ENCODE data around the gene LEMD2. TPM values are rescaled to one million over a fixed set of nuclear protein-coding genes. Genes with fewer than 3 reads are reported as not detected.

The LEMD2 gene
- total and polyA plus RNA-seq, 12 donors: 32.4 to 121 (median 60.0) TPM

DNA sequence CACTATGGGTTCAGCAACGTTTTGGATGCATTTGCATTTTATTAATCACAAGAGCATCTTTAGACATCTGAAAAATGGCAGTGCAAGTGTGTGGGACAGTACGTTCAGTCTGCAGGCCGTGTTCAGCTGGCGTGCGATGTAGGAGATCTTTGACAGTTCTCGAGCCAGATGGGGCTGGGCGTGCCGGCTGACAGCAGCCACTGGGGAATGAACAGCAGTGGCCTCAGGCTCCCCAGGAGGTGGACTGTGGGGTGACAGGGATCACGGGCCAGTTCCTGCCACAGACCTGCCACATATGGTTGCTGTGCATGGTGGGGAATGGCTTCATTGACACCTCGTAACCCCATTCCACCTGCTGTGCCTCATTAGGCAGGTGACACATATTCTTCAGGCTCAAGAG is 31.3 kb upstream of the LEMD2 start:
- DNase-seq: peak in 1 of 7 donors; percentile 71
- intact Hi-C loops (cut with DNase I): no loop called here
- Histone ChIP-seq H3K9me3 (replicated peaks in 1 of 3) (no peaks in the 10 kb centered on the region), H3K27me3 (peaks cover 3% of the 10 kb centered on the region), H3K4me1 (replicated peaks in 1 of 2) (no peaks in the 10 kb centered on the region), H3K4me3 (no peak overlapping the region), H3K27ac (no peak overlapping the region), H3K36me3 (replicated peaks in 1 of 2) (no peaks in the 10 kb centered on the region)
- no peak for TF ChIP-seq POLR2A (IDR thresholded peaks at IDR 0.05)
- TF ChIP-seq, protein P1, sequence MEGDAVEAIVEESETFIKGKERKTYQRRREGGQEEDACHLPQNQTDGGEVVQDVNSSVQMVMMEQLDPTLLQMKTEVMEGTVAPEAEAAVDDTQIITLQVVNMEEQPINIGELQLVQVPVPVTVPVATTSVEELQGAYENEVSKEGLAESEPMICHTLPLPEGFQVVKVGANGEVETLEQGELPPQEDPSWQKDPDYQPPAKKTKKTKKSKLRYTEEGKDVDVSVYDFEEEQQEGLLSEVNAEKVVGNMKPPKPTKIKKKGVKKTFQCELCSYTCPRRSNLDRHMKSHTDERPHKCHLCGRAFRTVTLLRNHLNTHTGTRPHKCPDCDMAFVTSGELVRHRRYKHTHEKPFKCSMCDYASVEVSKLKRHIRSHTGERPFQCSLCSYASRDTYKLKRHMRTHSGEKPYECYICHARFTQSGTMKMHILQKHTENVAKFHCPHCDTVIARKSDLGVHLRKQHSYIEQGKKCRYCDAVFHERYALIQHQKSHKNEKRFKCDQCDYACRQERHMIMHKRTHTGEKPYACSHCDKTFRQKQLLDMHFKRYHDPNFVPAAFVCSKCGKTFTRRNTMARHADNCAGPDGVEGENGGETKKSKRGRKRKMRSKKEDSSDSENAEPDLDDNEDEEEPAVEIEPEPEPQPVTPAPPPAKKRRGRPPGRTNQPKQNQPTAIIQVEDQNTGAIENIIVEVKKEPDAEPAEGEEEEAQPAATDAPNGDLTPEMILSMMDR (IDR thresholded peaks at IDR 0.05): no peak
- 68 to 73% (median 72%) methylated on average over 10 of the region's 10 CpGs for WGBS, 4 donors

DNA sequence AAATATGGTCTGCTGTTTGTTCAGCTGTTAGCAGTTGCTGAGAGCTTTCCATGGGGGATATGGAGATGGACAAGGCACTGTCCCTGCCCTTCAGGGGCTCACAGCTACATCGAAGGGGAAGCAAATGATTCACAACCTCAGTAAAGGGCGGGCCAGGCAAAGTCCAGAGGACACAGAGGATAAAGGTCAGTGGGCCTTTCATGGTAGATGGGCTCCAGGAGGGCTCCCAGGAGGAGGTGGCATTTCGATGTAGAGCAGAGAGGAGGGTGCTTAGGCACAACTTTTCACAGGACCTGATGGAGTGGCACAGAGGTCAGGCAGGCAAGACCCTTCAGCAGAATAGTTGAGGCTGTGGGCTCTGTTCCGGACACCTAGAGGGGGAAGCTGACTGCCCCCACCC is 30.1 kb upstream of the LEMD2 start:
- no peaks in the 10 kb centered on the region for H3K4me1 ChIP-seq (replicated peaks in 1 of 2)
- no peak overlapping the region for H3K27ac ChIP-seq
- H3K27me3 ChIP-seq: peaks cover 10% of the 10 kb centered on the region
- no peak for TF ChIP-seq POLR2A (IDR thresholded peaks at IDR 0.05)
- TF ChIP-seq, protein P1 (IDR thresholded peaks at IDR 0.05): no peak
- no peak for DNase-seq
- H3K9me3 ChIP-seq (replicated peaks in 1 of 3): no peaks in the 10 kb centered on the region
- 60 to 79% (median 72%) methylated on average over 3 to 4 of the region's 4 CpGs for WGBS, 4 donors
- intact Hi-C loops (cut with DNase I): no loop called here
- H3K4me3 ChIP-seq: no peak overlapping the region
- no peaks in the 10 kb centered on the region for H3K36me3 ChIP-seq (replicated peaks in 1 of 2)

DNA sequence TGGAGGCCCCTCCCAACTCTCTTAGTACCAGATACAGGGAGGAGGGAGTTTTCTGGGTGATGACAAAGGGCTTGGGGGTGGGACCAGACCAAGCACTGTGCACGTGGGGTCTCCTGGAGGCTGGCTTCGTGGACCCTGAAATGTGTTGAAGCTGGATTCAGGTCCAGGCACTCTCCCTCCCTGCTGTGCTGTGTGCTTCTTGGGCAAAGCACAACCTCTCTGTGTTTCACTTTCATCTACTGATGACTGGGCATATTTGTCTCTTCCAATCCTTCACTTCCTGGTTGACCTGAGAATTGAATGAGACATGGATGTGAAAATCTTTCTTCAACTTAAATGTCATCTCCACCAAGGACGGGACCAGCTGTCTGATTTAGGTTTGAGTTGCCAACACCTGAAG is 29.4 kb upstream of the LEMD2 start:
- H3K4me3 ChIP-seq: no peak overlapping the region
- no peak for TF ChIP-seq POLR2A (IDR thresholded peaks at IDR 0.05)
- TF ChIP-seq, protein P1 (IDR thresholded peaks at IDR 0.05): no peak
- no peak for DNase-seq
- H3K27me3 ChIP-seq: peaks cover 10% of the 10 kb centered on the region
- H3K9me3 ChIP-seq (replicated peaks in 1 of 3): no peaks in the 10 kb centered on the region
- no peaks in the 10 kb centered on the region for H3K4me1 ChIP-seq (replicated peaks in 1 of 2)
- H3K27ac ChIP-seq: no peak overlapping the region
- WGBS, 4 donors: 62 to 70% (median 64%) methylated on average over 3 of the region's 3 CpGs
- intact Hi-C loops (cut with DNase I): no loop called here
- H3K36me3 ChIP-seq (replicated peaks in 1 of 2): no peaks in the 10 kb centered on the region

DNA sequence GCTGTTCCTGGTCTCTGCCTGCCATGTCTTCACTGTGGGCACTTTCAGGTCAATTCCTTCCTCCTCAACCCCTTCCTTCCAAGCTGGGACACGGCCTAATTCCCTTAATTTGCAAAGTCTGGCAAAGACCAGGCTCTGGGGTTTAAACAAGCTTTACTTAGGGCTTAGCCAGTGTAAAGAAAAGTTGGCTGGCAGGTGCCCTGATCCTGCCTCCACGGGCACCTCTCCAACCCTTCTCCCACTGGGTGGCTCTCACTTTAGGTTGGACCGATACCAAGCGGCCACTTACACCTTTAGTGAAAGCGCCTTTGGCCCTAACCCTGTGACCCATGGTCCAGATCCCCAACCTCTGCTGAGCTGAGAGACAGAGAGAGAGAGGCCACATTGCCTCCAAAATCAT is 28.6 kb upstream of the LEMD2 start:
- H3K4me3 ChIP-seq: no peak overlapping the region
- H3K4me1 ChIP-seq (replicated peaks in 1 of 2): no peaks in the 10 kb centered on the region
- no peak overlapping the region for H3K27ac ChIP-seq
- intact Hi-C loops (cut with DNase I): no loop called here
- H3K36me3 ChIP-seq (replicated peaks in 1 of 2): no peaks in the 10 kb centered on the region
- no peak for DNase-seq
- no peaks in the 10 kb centered on the region for H3K9me3 ChIP-seq (replicated peaks in 1 of 3)
- no peak for TF ChIP-seq POLR2A (IDR thresholded peaks at IDR 0.05)
- TF ChIP-seq, protein P1 (IDR thresholded peaks at IDR 0.05): no peak
- peaks cover 10% of the 10 kb centered on the region for H3K27me3 ChIP-seq
- 64 to 85% (median 80%) methylated on average over 5 of the region's 5 CpGs for WGBS, 4 donors
